NCI-H2171 (cell line): ENCODE results near the gene EFCAB3.
"Not testable (repeated sequence)": the region's sequence is repeated elsewhere in the genome, so short reads cannot be mapped to it uniquely, and the experiment has no call there.

Experiments used
- DNase-seq: peaks from one replicate; lab custom pipeline; 2025; lab: John Stamatoyannopoulos, UW

The EFCAB3 gene

DNA sequence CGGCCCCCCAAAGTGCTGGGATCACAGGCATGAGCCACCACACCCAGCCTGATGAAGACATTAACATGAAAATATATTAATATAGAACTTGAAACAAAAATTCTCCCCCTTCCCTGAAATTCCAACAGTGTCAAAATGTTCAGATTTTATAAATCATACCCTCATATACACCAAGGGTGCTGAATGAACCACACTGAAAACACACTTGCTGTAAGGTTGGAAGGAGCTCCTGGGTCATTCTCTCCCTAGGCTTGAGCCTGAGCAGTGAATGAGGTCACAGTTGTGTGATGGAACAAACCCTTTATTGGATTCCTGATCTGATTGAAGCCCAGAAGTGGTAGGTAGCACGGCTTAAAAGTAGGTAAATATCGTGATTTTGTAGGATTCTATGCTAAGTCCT lies at the start of gene EFCAB3:
Gene EFCAB3, plus strand, starts transcription at position 301 of the 400 bp plus-strand sequence. CDS start 2,427 bp downstream, outside the sequence.
- no peak for DNase-seq

DNA sequence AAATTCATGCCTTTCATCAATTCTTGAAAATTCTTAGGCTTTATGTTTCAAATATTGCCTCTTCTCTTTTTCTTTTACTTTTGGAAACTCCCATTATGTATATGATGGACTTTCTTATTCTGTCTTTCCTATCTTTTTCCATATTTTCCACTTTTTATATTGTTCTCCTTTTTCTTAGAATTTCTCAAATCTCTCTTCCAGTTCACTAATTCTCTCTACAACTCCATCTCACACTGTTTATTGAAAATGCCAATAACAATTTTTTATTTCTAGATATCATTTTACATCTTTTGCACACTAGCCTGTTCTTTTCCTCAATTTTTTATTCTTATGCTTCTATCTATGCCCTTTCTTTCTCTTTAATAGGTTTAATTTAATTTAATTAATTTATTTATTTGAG lies 43.8 kb upstream of the EFCAB3 start:
- DNase-seq: no peak

DNA sequence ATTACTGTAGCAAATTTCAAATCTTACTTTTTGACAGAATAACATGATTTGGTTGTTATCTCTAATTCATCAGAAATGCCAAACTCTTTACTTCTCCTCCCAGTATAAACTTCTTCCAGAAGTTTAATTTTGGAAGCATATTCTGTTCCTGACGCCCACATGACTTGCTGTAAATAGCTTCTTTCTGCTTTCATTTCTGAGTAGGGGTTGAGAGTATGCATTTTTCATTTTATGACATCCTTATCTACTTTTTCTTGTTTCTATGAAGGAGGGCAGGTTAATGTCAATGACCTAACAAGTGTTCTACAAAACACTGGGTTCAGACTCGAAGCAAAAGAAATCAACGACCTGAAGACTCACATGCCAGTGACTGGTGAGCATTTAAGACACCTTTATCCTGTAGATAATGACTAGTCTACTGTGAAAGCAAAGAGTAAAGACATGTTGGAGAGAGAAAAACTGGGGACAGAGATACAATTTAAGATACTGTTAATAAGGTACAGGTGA lies 36.5 kb upstream of the EFCAB3 start:
- no peak for DNase-seq

DNA sequence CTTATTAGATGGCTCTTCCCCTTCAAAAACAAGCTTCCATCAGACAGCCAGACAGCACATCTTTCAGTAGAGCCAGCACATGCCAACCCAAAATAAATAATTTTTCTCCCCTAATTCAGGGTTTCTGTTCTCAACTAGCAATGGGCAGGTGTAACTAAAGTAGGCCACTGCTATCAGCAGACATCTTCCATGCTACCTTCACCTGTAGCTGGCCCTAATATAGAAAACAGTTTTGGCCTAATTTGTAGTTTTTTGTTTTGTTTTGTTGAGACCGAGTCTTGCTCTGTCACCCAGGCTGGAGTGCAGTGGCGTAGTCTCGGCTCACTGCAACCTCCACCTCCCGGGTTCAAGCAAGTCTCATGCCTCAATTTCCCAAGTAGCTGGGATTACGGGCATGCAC lies 29.2 kb upstream of the EFCAB3 start:
- DNase-seq: no peak

DNA sequence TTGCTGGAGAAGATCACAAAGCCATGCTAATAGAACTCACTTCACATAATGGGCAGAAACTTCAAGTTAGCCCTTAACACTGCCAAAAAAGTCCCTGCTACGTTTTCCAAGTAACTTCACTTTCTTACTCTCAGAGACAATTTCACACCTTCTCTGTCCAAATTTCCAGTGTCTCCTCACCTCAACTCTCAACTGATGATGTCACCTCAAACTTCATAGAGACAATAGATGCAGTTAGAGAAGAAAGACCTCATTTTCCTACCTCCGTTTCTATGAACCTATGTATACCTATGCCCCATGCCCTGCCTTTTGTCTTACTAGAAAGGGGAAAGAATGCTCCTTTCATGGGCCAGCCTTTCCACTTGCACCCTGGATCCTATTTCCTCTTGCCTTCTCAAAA lies 14.2 kb upstream of the EFCAB3 start:
- no peak for DNase-seq

DNA sequence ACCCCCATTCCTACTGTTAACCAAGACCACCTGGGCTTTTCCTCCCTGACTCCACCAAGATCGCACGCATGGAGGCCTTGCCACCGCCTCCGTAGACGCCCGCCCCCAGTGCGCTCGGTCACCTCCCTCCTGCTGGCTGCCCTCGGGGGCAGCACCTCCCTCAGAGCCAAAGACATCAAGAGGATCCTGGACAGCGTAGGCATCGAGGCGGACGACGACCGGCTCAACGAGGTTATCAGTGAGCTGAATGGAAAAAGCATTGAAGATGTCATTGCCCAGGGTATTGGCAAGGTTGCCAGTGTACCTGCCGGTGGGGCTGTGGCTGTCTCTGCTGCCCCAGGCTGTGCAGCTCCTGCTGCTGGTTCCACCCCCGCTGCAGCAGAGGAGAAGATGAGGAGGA lies 1.2 kb downstream of the EFCAB3 start:
- no peak for DNase-seq

DNA sequence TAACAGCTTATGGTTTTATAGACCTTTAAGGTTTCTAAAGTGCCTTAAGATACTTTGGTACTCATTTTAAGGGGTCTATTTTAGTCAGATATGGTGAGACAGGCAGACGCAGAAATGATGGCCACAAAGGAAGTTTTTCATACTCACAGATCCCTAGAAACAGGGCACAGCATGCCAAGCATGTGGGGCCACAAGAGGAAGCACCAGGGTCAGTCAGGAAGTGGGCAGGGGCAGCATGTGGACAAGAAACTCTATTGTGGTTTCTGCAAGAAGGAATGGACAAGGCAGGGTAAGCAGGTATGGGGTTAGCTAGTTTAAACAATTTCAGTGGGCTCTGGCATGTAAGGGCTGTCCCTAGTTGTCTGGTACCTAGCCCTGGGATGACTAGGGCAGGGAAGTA lies 8.5 kb downstream of the EFCAB3 start:
- DNase-seq: no peak

DNA sequence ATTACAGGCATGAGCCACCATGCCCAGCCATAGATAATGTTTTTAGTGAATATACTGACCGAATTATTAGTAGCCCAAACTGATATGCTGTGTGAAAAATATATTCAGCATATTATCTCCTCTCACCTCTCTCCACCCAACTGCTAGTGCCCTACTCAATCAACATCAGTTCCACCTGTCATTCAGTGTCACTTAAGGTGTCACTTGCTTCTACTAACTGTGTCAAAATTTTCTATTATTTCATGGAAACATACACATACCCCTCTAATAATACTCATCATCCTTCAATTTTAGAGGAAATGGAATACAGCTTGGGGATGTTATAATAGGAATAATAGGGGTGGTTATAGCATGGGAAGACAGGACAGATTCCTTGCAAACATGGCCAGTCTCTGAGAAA lies 12.6 kb downstream of the EFCAB3 start:
- no peak for DNase-seq

DNA sequence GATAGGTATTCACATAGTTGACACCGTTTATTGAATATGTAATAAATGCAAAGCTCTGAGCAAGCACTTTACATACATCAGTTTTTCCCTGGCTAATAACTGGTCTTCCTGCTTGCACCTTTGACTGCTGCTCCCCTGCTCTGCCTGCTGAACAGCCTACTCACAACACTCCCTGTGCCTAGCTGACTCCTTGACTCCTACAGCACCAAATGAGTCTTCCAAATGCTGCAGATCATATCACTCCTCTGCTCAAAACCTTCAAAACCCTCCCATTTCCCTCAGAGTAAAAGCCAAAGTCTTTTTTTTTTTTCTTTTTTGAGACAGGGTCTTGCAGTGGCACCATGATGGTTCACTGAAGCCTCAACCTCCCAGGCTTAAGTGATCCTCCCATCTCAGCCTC lies 18.5 kb downstream of the EFCAB3 start:
- no peak for DNase-seq

DNA sequence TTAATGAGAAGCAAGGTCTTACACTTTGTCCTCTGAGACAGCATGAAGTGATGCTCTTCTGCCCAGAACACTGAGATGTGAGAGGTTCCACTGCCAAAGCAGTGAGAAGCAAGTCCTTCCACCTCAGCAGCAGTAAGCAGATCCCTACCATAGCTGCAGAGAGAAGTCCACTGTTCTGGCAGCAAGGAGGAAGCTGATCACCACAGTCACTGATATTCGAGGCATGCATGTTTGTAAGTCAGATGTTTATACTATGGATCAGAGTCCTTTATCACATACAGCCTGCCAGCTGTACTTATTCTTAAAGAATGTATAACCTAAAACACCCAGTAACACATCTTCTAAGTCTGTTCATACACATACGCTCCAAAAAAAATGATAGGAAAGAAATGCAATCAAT lies 25.1 kb downstream of the EFCAB3 start:
- no peak for DNase-seq

DNA sequence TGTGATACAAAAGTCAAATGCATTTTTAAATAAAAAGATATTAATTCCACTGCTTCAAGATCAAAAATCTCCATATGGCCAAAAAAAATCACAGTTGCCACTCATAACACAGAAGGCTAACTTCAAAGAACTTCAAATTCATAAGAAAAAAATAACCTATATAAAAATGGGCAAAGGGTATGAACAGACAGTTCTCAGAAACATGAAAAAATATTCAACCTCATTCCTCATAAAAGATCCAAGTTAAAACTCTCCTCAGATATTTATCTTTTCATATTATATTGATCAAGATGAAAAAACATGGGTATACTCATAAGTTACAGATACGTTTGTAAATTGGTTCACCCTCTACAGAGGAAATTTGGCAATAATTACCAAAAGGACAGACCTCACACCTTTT lies 32.7 kb downstream of the EFCAB3 start:
- DNase-seq: not testable (repeated sequence)

DNA sequence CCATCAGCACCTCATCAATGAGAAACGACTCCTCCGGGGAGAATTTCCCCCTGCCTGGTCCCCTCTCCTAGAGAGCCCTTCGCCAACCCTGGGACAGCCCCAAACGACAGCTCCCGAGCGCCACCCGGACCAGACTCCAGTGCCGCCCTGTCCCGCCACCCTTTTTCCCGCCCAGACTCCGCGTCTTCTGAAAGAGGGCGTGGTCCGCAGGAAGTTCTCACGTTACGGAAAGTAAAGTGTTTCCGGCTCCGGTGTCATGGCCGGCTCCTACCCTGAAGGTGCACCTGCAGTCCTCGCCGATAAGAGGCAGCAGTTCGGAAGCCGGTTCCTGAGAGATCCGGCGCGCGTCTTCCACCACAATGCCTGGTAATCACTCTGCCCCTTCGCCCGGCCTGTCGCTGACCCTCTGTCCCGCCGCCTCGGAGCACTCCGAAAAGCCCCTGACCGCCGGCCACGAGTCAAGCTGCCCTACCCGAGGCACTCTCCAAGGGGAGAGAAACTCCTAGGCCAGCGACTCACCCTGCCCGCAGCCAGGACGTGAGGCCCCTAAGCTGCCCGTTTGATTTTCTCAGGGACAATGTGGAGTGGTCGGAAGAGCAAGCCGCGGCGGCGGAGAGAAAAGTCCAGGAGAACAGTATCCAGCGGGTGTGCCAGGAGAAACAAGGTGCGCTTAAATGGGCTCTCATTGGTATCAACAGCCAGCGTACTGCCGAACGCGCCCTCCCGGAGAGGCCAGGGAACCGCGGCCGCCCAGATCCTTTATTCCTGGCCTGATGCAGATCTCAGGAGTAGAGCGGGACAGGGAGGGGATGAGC lies 43.5 kb downstream of the EFCAB3 start, which contains the start of gene METTL2A:
Gene METTL2A, plus strand, starts transcription at position 251 of the 815 bp plus-strand sequence. Its CDS starts 6 bp downstream, at position 257.
- DNase-seq: peak; percentile 89

DNA sequence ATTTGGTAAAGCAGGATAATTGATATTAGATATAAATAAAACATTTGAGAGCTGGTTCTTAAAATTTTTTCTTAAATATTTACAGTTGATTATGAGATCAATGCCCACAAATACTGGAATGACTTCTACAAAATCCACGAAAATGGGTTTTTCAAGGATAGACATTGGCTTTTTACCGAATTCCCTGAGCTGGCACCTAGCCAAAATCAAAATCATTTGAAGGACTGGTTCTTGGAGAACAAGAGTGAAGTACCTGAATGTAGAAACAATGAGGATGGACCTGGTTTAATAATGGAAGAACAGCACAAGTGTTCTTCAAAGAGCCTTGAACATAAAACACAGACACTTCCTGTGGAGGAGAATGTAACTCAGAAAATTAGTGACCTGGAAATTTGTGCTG lies 45.9 kb downstream of the EFCAB3 start:
- DNase-seq: not testable (repeated sequence)

DNA sequence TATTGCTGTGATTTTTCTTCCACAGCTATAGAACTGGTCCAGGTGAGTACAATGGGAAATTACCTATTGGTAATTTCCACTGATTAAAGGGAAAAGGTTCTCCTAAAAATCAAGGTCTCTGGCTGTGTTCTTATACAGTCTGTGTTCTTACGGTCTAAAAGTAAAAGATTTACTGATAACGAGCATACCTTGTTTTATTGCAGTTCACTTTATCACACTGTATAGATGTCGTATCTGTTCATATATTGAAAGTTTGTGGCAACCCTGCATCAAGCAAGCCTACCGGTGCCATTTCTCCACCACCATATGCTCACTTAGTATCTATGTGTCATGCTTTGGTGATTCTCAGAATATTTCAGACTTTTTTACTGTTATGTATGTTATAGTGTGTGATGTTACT lies 54.9 kb downstream of the EFCAB3 start:
- not testable (repeated sequence) for DNase-seq

DNA sequence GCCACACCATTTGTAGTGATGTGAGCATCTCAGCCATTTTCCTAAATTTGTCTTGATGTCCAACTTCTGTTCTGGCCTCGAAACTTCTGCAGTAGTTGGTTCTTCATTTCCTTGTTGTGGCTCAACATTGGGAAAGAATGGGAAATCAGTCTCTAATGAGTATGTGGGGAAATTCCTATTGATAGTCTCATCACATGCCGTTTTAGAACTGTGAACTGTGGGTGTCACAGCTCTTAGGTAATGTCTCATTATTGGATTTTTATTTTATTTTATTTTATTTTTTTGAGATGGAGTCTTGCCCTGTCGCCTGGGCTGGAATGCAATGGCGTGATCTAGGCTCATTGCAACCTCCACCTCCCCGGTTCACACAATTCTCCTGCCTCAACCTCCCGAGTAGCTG lies 60.8 kb downstream of the EFCAB3 start:
- not testable (repeated sequence) for DNase-seq

DNA sequence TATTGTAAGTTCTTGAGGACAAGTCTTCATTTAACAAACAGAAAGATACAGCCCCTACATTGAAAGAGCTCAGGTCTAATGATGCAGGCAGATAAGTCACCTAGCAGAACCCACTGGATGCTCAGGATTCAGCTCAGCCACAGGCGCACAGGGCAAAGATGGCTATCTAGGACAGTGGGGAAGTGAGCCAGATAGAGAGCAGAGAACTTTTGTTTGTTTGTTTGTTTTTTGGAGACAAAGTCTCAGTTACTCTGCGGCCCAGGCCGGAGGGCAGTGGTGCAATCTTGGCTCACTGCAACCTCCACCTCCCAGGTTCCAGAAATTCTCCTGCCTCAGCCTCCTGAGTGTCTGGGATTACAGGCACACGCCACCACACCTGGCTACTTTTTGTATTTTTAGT lies 63.7 kb downstream of the EFCAB3 start:
- no peak for DNase-seq

DNA sequence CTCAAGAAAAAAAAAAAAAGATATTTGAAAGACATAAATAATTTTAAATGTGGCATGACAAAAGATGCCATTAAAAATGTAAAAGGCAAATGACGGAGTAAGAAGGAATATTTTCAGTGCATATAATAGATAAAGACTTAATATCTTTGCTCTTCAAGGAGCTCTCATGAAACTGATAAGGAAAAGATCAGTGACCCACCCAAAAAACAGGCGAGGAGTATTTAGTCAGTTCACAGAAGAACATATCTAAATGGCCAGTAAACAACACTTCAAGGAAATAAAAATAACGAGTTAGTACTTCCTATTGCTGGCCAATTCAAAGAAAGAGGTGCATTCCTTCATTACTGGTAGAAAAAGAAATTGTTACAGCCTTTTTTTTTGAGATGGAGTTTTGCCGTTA lies 65.4 kb downstream of the EFCAB3 start:
- not testable (repeated sequence) for DNase-seq

DNA sequence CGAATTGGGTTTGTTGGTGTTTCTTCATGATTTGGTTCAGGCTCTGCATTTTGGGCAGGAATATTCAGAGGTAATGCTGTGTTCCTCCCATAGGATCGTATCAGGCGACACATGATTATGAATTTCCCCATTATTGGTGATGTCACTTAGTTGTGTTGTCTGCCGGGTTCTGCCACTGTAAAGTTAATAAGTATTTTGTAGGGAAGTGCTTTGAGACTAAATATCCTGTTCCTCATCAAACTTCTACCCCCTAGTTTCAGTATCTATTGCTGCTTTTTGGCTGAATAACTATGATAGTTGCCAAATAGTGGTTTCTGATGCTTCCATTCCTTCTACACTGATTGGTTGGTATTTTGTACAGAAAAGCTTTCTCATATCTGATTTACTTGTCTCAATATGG lies 71.8 kb downstream of the EFCAB3 start:
- not testable (repeated sequence) for DNase-seq

DNA sequence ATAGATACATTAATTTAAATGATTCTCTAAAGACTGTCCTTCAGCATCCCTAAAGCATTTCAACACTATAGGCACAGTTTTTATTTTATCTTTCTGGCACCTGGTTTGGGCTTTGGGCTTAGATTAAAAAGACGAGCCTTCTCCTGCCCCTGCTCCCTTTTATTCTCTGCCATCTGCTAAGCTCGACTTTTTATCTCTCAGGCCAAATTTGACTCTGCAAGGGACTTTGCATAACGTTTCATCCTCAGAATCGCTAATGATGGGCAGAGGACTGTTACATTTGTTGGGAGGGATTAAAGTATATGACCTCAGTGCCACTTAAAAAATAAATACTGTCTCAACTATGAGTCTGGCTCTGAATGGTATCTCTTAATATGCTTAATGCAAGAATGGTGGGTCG lies 72.7 kb downstream of the EFCAB3 start:
- DNase-seq: not testable (repeated sequence)

DNA sequence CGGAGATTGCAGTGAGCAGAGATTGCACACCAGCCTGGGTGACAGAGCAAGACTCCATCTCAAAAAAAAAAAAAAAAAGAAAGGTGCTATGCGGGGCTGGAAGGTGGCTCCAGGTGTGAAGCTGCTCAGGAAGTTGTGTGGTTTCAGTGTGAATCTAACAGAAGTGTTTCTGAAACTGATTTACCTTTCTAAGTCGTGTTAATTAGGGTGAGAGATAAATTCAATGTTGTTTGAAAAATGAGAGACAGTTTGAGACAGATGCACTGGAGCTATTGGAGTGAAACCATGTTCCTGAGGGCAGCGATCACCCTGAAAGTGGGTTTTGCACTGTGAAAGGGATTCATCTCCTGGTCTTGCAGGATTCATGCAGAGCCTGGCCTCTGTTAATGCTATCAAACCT lies 73.3 kb downstream of the EFCAB3 start:
- DNase-seq: not testable (repeated sequence)

DNA sequence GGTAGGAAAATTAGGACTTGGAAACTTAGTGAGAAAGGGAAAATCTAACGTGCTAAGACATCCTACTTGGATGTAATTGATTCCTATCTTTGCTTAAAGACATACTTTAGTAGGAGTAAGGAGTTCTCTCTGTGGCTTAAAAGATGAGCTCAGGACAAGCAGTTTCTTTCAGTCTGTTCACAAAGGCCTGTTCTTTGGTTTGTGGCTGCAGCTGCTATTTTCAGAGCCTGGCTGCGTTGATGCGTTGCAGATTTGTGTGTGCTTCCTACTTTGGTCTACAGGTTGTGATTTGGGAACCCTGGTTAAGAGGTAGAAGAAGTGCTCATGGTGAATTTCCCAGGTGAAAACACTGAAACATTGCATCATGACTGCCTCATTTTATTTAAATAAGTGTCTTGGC lies 73.8 kb downstream of the EFCAB3 start:
- not testable (repeated sequence) for DNase-seq

DNA sequence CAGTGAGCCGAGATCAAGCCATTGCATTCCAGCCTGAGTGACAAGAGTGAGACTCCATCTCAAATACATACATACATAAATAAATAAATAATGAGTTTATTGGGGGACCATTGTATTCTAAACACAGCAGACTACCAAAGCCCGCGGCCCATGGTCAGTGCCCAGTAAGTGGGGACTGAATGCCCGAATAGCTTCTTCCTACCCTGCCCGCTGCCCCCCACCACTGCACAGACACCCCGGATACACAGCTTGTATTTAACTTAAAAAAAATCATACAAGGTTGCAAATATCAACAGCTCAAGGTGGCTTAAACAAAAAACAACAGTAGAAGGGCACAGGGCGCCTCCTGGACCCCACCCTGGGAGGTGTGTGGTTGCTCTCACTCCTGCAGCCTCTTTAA lies 75.7 kb downstream of the EFCAB3 start:
- no peak for DNase-seq

DNA sequence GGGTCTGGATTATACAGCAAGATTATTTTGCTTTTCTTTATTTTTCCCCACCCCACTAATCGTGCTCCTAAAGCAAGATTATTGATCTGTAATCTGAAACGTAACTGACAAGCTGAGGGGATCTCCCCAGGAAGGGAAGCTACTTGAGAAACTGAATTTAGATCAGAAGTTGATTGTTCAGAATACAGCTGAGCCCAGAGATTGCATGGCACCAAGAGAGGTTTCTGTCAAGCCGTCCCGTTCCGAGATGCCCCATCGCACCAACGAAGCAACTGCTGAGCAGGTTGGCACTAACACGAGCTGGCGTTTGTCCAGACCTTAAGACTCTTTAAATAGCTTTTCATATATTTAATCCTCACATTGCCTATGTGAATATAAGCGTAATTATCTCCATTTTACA lies 78.1 kb downstream of the EFCAB3 start:
- DNase-seq: not testable (repeated sequence)

DNA sequence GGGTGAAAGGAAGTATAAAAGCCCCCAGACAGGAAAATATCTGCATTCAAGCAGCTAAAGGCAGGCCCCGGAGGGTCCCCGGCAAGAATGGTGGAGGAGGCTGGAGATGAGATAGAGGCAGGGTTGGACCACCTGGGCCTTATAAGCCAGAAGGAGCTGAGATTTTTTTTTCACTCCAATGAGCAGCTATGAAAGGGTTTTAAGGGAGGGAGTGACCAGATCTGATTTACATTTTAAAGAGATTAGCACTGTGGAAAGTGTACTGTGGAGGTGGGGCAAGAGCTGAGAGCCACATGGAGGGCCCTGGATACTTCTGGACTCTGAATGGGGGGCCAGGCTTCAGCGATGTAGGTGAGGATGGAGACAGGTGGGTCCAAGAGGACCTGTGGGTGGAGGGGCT lies 84.1 kb downstream of the EFCAB3 start:
- DNase-seq: not testable (repeated sequence)
